H1 (cell line): ENCODE results near the gene SLC38A5. TPM values are rescaled to one million over a fixed set of nuclear protein-coding genes. Genes with fewer than 3 reads are reported as not detected.

ENCODE experiments used
- BACH1 ChIP-seq: IDR thresholded peaks from 2 replicates; pipeline ENCODE4 v1.6.1; 2012; ENCODE audit warnings: low read length, improper control_type of control experiment
- FOSL1 ChIP-seq: IDR thresholded peaks from 2 replicates; pipeline ENCODE4 v1.6.1; 2011; ENCODE audit warnings: mild to moderate bottlenecking, low read depth, low read length, moderate library complexity; ENCODE audit not compliant: insufficient read depth
- MAFK ChIP-seq: IDR thresholded peaks from 2 replicates; pipeline ENCODE4 v1.6.1; 2012; ENCODE audit warnings: low read depth, mild to moderate bottlenecking, improper control_type of control experiment, low read length
- SAP30 ChIP-seq: fragments of 300-600 bp; sonication (generic); IDR thresholded peaks from 2 replicates; pipeline ENCODE4 v1.7.1; 2012; ENCODE audit warnings: low read length, moderate library complexity, mild to moderate bottlenecking, inconsistent platforms; ENCODE audit not compliant: insufficient read depth, insufficient replicate concordance
- polyA plus RNA-seq, 7 experiments: library from polyadenylated mRNA; depleted of rRNA in 3 of 7; stranded (reverse) in 5 of 7; unstranded in 2 of 7; fragments of >200 nt in 5 of 7; fragments of 200-250 nt in 2 of 7; gene quantifications; 1 replicate in 5 of 7; 2 replicates in 1 of 7; 4 replicates in 1 of 7; pipeline versions ENCODE4 v1.2.1 to v1.2.3, GENCODE V29; 2011 to 2013; ENCODE audit warnings: missing spikeins in 2 of 7, mixed read lengths in 2 of 7
- total RNA-seq: library from RNA; stranded (reverse); fragmentation: NEBNext Ultra II Directional; extraction: Animal tissue kit (Norgen Biotek cat#: 25700); gene quantifications from 2 replicates; pipeline ENCODE4 v1.2.1, GENCODE V29; 2021
- TF ChIP-seq, protein P1 (sequence below), 3 experiments: IDR thresholded peaks; 1 replicate in 2 of 3; 2 replicates in 1 of 3; pipeline versions ENCODE4 v1.5.1 to v1.6.1; 2011; ENCODE audit warnings: low read length in 3 of 3, mild to moderate bottlenecking in 3 of 3, inconsistent platforms in 2 of 3, low read depth in 1 of 3, moderate library complexity in 1 of 3; ENCODE audit not compliant: insufficient read depth in 1 of 3; ENCODE audit errors: control extremely low read depth in 1 of 3

Gene SLC38A5
- total and polyA plus RNA-seq, 2 of the 8 experiments (the other 6 are each of a cell fraction or from before 2014, with no cell fraction given): 70.9 to 106 TPM

GRCh38 chrX:48516987-48517386 lies 46.9 kb upstream of the SLC38A5 start (continued):
- TF ChIP-seq BACH1: no peak
- TF ChIP-seq, protein P1, sequence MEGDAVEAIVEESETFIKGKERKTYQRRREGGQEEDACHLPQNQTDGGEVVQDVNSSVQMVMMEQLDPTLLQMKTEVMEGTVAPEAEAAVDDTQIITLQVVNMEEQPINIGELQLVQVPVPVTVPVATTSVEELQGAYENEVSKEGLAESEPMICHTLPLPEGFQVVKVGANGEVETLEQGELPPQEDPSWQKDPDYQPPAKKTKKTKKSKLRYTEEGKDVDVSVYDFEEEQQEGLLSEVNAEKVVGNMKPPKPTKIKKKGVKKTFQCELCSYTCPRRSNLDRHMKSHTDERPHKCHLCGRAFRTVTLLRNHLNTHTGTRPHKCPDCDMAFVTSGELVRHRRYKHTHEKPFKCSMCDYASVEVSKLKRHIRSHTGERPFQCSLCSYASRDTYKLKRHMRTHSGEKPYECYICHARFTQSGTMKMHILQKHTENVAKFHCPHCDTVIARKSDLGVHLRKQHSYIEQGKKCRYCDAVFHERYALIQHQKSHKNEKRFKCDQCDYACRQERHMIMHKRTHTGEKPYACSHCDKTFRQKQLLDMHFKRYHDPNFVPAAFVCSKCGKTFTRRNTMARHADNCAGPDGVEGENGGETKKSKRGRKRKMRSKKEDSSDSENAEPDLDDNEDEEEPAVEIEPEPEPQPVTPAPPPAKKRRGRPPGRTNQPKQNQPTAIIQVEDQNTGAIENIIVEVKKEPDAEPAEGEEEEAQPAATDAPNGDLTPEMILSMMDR (IDR thresholded peaks at IDR 0.05; ENCODE audit: control extremely low read depth in 1 of 3, insufficient read depth in 1 of 3, low read depth in 1 of 3, low read length in 3 of 3): no peak
- TF ChIP-seq MAFK: no peak
- no peak for TF ChIP-seq FOSL1
- TF ChIP-seq SAP30: no peak
- TF ChIP-seq, all 59 proteins: peak for 0
